Regular cardiac myocyte (primary cell): ENCODE data around the gene NUP188. TPM values are rescaled to one million over a fixed set of nuclear protein-coding genes. Genes with fewer than 3 reads are reported as not detected.

ENCODE experiments used
- total RNA-seq: library from RNA; depleted of rRNA; stranded (reverse); fragments of >200 nt; gene quantifications from 2 replicates; pipeline ENCODE4 v1.2.3, GENCODE V29; 2014

Gene NUP188
- total RNA-seq: 24.5 and 46.2 TPM in 2 replicates

GRCh38 chr9:128947527-128948301, at the start of gene NUP188, which contains the start of gene DOLK:
Gene NUP188, plus strand, starts transcription at chr9:128947699. Its CDS starts 21 bp downstream, at chr9:128947720.
Gene DOLK, minus strand, starts transcription at chr9:128947603. Its CDS starts 300 bp downstream, at chr9:128947303.

GRCh38 chr9:128920381-128921058, 27.0 kb upstream of the NUP188 start, which contains the start of gene PHYHD1:
Gene PHYHD1, plus strand, starts transcription at chr9:128920982. Its CDS starts 1,342 bp downstream, at chr9:128922324.

GRCh38 chr9:129028192-129028966, 80.9 kb downstream of the NUP188 start, which contains the start of gene SH3GLB2:
Gene SH3GLB2, minus strand, starts transcription at chr9:129028331. Its CDS starts 177 bp downstream, at chr9:129028154.

GRCh38 chr9:129036241-129036922, 88.9 kb downstream of the NUP188 start, which contains the start of gene MIGA2:
Gene MIGA2, plus strand, starts transcription at chr9:129036626. Its CDS starts 3,969 bp downstream, at chr9:129040595.

Other genes with a start within 250 kb of the NUP188 start
- 0.28 and 1.7 TPM in 2 replicates for gene PKN3, start 245.2 kb upstream of the NUP188 start, total RNA-seq
- 22.6 and 39.9 TPM in 2 replicates for gene ZDHHC12, start 223.6 kb upstream of the NUP188 start, total RNA-seq
- gene ZER1, start 175.8 kb upstream of the NUP188 start, total RNA-seq: 14.8 and 21.1 TPM in 2 replicates
- 9.3 and 12.5 TPM in 2 replicates for gene TBC1D13, start 160.4 kb upstream of the NUP188 start, total RNA-seq
- 14.9 and 35.1 TPM in 2 replicates for gene ENDOG, start 129.2 kb upstream of the NUP188 start, total RNA-seq
- gene SPOUT1, start 117.9 kb upstream of the NUP188 start, total RNA-seq: 10.4 and 26.3 TPM in 2 replicates
- 5.4 and 8.4 TPM in 2 replicates for gene KYAT1, start 65.7 kb upstream of the NUP188 start, total RNA-seq
- gene LRRC8A, start 65.6 kb upstream of the NUP188 start, total RNA-seq: 30.2 and 63.1 TPM in 2 replicates
- gene PHYHD1, start 26.7 kb upstream of the NUP188 start, total RNA-seq: 5.0 and 5.9 TPM in 2 replicates
- gene DOLK, start 96 bp upstream of the NUP188 start, total RNA-seq: 24.0 and 35.3 TPM in 2 replicates
- gene SH3GLB2, start 80.6 kb downstream of the NUP188 start, total RNA-seq: 26.3 and 33.3 TPM in 2 replicates
- 23.6 and 27.3 TPM in 2 replicates for gene MIGA2, start 88.9 kb downstream of the NUP188 start, total RNA-seq
- 8.2 and 14.2 TPM in 2 replicates for gene DOLPP1, start 133.4 kb downstream of the NUP188 start, total RNA-seq
- 34.7 and 35.2 TPM in 2 replicates for gene CRAT, start 163.1 kb downstream of the NUP188 start, total RNA-seq
- gene PTPA, start 163.7 kb downstream of the NUP188 start, total RNA-seq: 86.3 and 146 TPM in 2 replicates
- 45.8 and 68.5 TPM in 2 replicates for gene IER5L, start 230.6 kb downstream of the NUP188 start, total RNA-seq